SK-N-MC (cell line): ENCODE data around the gene CXXC1.
A peak's percentile ranks its signal among the peaks of the same experiment; 100 is the strongest.
"Not testable (repeated sequence)": the region's sequence is repeated elsewhere in the genome, so short reads cannot be mapped to it uniquely, and the experiment has no call there.

Experiments
- DNase-seq: peaks from one replicate; pipeline ENCODE4 v3.0.0-alpha.2; 2011; ENCODE audit warnings: low read depth, low spot score
- H3K27ac ChIP-seq: fragments of 200-600 bp; sonication (generic); 2 replicates; pipeline ENCODE4 v1.5.1; 2016; ENCODE audit warnings: mixed run types
- H3K36me3 ChIP-seq: fragments of 200-600 bp; sonication (generic); 2 replicates; pipeline ENCODE4 v1.6.1; 2017; ENCODE audit warnings: antibody characterized with exemption, low read length, mixed read lengths; ENCODE audit not compliant: insufficient read depth
- H3K4me3 ChIP-seq: fragments of 200-600 bp; sonication (generic); 2 replicates; pipeline ENCODE4 v1.5.1; 2016
- H3K9ac ChIP-seq: fragments of 200-600 bp; sonication (generic); 2 replicates; pipeline ENCODE4 v1.8.0; 2017; ENCODE audit warnings: mixed run types, mixed read lengths; ENCODE audit not compliant: insufficient read length
- H3K9me3 ChIP-seq: fragments of 200-600 bp; sonication (generic); 2 replicates; pipeline ENCODE4 v1.6.1; 2017; ENCODE audit warnings: low read depth, mild to moderate bottlenecking, antibody characterized with exemption, low read length, moderate library complexity, mixed read lengths
- EZH2 ChIP-seq: fragments of 200-600 bp; sonication (generic); IDR thresholded peaks from one replicate; pipeline ENCODE4 v1.6.1; 2017; ENCODE audit warnings: antibody characterized with exemption
- FOXP2 ChIP-seq: optimal IDR thresholded peaks from 2 replicates; pipeline ENCODE3; 2011; ENCODE audit warnings: mild to moderate bottlenecking, moderate library complexity; ENCODE audit not compliant: insufficient read depth; ENCODE audit errors: extremely low read length, control extremely low read depth
- POLR2AphosphoS5 ChIP-seq: IDR thresholded peaks from 2 replicates; pipeline ENCODE4 v1.6.1; 2012; ENCODE audit warnings: mild to moderate bottlenecking, low read depth, low read length, borderline replicate concordance

The CXXC1 gene

DNA sequence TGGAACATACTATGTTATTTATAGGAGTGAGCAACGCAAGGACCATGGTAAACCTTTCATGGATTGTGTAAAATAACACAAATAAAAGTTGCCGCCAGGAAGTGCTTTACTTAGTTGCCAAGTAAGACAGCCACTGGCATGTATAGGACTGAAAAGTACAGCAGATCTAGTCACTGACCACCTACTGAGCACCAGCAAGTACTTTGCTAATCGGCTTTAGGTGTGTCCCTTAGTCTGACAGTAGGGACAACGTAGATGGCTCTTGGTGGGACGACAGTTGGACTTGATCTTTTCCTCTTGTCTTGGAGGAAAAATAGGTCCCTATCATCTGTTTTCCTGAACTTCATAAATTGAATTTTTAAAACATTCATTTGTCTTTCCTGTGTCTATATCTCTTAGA, 13.6 kb upstream of the CXXC1 start:
- H3K4me3 ChIP-seq, result no peak overlapping the region
- no peaks in the 10 kb centered on the region for H3K9me3 ChIP-seq
- TF ChIP-seq POLR2AphosphoS5, result no peak
- TF ChIP-seq EZH2, result no peak
- TF ChIP-seq FOXP2, result no peak
- DNase-seq, result no peak
- H3K36me3 ChIP-seq, result no peaks in the 10 kb centered on the region
- H3K9ac ChIP-seq, result no peak overlapping the region
- no peak overlapping the region for H3K27ac ChIP-seq

DNA sequence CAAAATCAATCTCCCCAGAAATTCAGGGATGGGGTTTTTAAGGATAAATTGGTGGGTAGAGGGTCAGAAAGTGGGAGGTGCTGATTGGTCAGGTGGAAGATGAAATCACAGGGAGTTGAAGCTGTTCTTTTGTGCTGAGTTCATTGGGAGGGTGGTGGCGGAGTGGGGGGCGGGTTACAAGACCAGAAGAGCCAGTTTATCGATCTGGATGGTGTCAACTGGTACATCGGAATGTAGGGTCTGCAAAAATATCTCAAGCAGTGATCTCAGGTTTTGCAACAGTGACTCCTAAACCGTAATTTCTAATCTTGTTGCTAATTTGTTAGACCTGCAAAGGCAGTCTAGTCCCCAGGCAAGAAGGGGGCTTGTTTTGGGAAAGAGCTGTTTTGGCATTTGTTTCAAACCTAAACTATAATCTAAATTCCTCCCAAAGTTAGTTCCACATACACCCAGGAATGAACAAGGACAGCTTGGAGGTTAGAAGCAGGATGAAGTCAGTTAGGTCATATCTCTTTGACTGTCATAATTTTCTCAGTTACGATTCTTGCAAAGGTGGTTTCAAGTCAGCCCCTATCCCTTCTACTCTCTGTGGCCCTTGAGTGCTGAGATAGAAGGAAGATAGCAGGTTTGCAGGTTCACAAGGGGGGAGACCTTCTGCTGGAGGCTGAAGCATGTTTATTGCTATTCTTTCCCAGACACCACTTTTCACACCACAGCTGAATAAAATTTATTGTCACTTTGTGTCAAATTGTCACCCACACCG, 12.3 kb upstream of the CXXC1 start:
- H3K9ac ChIP-seq, result no peak overlapping the region
- H3K4me3 ChIP-seq, result no peak overlapping the region
- H3K36me3 ChIP-seq, result no peaks in the 10 kb centered on the region
- H3K27ac ChIP-seq, result no peak overlapping the region
- no peak for DNase-seq
- TF ChIP-seq EZH2 (no peak), POLR2AphosphoS5 (no peak), FOXP2 (no peak)
- H3K9me3 ChIP-seq, result no peaks in the 10 kb centered on the region

DNA sequence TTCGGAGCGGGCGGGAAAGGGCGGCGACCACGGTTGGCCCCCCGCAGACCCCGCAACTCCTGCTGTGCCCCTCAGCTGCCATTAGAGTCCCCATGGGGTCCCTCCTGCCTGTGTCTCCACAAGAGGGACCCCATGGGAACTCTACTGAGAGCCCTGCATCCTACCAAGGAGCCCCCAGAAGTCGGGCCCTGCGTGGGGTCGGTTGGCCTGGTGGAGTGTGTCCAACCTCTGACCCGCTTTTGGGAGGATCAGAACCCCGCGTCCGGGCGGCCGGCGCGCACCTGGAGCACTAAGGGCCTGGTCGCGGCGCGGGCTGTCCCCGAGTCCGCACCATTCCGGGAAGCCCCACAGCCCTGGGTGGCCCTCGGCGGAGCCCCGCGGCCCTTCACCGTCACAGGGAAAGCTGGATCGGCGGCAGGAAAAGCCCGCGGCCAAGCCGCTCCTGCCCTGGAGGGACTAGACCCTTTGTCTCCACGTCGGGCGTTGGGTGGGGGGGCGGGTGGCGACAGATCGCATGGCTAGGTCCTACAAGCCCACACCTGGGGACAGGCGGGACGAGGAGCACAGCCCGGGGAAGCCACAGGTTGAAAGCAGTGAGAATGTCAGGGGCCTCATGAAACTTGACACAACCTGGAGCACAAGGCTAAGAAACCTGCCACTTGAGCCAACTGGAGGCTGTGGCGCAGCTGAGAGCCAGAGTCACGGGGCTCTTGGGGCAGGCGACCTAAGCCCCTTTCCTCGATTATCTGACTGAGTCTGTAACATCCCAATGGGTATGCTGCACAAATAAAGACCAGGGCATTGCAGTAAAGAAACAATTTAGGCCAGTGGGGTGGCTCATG, 11.2 kb upstream of the CXXC1 start:
- no peak overlapping the region for H3K27ac ChIP-seq
- H3K4me3 ChIP-seq, result no peak overlapping the region
- no peak for DNase-seq
- H3K36me3 ChIP-seq, result no peaks in the 10 kb centered on the region
- no peak overlapping the region for H3K9ac ChIP-seq
- TF ChIP-seq FOXP2 (no peak), EZH2 (no peak), POLR2AphosphoS5 (no peak)
- no peaks in the 10 kb centered on the region for H3K9me3 ChIP-seq

DNA sequence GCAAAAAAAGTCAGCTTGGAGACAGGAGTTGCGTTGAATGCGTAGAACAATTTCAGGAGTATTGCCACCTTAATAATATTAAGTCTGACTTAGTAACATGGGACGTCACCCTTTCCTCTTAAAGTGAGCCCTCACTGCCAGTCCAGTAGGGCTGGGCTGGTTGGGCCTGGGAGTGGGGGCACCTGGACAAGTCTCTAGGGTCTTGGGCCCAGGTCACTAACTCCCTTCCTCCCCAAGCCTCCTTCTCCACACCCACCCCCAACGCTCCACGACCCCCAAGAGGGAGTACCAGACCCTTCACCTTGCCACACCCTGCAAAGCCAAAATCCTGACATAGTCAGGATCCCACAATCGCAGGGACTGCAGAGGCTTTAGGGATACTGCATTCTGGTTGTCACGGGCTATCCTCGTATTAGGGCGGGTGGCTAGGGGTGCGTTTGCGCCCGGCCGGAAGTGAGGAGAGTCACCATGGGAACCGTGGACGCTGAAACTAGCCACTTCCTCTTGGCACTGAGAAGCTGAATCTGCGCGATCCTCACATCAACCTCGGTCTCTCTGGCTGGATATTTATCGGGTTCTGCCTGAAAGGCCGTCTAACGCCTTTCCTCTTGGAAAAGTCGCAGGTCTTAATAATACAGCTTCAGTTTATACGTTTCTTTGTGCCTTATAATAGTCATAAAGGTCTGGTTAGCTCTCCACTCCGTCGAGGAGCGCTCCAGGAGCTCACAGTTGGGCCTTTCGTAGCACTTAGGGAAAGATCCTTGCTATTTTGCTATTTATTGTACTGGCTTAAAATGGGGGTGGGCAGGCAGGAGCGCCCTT, 10.3 kb upstream of the CXXC1 start:
- no peak overlapping the region for H3K9ac ChIP-seq
- H3K9me3 ChIP-seq, result no peaks in the 10 kb centered on the region
- TF ChIP-seq POLR2AphosphoS5 (no peak), EZH2 (no peak), FOXP2 (no peak)
- H3K4me3 ChIP-seq, result no peak overlapping the region
- H3K27ac ChIP-seq, result no peak overlapping the region
- no peak for DNase-seq
- H3K36me3 ChIP-seq, result no peaks in the 10 kb centered on the region

DNA sequence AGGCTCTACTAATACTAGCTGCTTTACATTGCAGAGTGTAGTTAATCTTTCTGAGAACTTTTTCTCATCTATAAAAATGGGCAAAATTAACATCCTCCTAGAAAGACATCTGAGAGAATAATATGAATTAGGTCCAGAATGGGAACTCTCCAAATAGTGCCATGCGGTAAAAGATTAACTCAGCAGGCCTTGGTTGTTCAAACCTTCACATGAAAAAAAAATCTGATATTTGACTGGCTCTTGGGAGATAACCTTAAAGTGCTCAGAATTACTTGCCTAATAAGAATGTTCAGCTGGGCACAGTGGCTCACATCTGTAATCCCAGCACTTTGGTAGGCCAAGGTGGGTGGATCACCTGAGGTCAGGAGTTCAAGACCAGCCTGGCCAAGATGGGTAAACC, 5.5 kb upstream of the CXXC1 start:
- no peak overlapping the region for H3K9ac ChIP-seq
- H3K4me3 ChIP-seq, result no peak overlapping the region
- H3K9me3 ChIP-seq, result no peaks in the 10 kb centered on the region
- DNase-seq, result no peak
- no peaks in the 10 kb centered on the region for H3K36me3 ChIP-seq
- no peak overlapping the region for H3K27ac ChIP-seq
- no peak for TF ChIP-seq POLR2AphosphoS5
- TF ChIP-seq EZH2, result no peak
- no peak for TF ChIP-seq FOXP2

DNA sequence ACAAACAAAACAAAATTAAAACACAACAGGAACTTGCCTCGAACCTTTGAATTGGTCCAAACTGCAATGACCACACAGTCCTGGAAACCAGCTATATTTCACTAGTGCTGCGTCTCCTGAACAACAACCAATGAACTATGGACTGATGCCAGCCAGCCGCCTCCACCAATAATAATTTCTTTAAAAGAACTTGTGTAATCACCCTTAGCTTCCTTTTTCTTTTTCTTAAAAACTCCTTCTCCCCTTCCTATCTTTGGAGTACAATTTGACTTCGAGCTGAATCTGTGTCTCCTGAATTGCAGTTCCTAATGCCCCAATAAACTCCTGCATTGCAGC, 1.6 kb upstream of the CXXC1 start:
- Histone ChIP-seq H3K27ac (no peak overlapping the region), H3K36me3 (peaks cover 6% of the 10 kb centered on the region; the same call in 1 of the 2 replicates), H3K9me3 (no peaks in the 10 kb centered on the region), H3K9ac (no peak overlapping the region), H3K4me3 (no peak overlapping the region)
- no peak for DNase-seq
- TF ChIP-seq EZH2, result no peak
- no peak for TF ChIP-seq POLR2AphosphoS5
- TF ChIP-seq FOXP2, result no peak

DNA sequence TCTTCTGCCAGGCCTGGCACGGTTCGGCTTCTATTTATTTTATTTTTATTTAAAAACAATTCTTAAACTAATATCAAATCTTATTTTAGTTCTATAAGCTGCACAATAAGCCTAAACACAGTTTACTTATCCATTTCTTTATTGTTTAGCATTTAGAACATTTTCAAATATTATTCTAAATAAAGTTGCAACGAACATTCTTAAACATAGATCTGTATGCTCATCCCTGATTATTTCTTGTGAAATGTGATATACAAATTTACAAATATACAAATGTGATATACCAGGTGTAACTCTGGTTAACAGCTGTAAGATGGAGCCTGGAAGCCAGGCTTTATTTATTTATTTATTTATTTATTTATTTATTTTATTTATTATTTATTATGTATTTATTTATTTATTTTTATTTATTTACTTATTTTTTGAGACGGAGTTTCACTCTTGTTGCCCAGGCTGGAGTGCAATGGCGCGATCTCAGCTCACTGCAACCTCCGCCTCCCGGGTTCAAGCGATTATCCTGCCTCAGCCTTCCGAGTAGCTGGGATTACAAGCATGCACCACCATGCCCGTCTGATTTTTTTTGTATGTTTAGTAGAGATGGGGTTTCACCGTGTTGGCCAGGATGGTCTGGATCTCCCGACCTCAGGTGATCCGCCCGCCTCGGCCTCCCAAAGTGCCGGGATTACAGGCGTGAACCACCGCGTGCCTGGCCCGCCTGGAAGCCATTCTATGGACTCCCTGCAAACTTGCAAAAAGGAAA, 1.0 kb upstream of the CXXC1 start:
- not testable (repeated sequence) for DNase-seq, H3K9me3 ChIP-seq, H3K27ac ChIP-seq, H3K36me3 ChIP-seq
- peak overlapping the region; percentile 86 for H3K4me3 ChIP-seq
- H3K9ac ChIP-seq, result peak overlapping the region; percentile 32

DNA sequence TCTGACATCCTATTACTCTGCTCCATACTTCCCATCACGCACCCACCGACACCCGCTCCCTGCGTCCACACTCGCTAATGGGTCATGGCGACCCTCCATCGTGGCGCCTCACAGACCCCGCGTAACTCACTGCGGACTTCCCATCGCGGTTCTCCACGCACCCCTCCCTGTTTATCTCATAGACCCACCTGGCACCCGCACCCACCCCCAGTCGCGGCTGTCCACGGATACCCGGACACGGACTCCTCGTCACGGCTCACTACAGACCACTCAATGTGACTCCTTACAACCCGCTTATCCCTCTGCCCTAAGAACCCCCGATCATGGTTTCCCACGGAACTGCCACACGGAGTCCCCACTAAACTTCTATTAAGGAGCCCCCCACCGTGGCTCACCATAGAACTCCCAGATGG, 458 bp downstream of the CXXC1 start:
- Histone ChIP-seq H3K9ac (peak overlapping the region; percentile 84), H3K36me3 (peaks cover 13% of the 10 kb centered on the region; the same call in 1 of the 2 replicates), H3K27ac (no peak overlapping the region), H3K9me3 (no peaks in the 10 kb centered on the region), H3K4me3 (peak overlapping the region; percentile 86)
- DNase-seq, result no peak
- TF ChIP-seq POLR2AphosphoS5 (no peak), EZH2 (no peak), FOXP2 (no peak)
